SKM-1 (cell line): ENCODE measurements around the gene AP2A2.

Experiments
- DNase-seq: peaks from one replicate; lab custom pipeline; 2025; ENCODE audit not compliant: unreplicated experiment; lab: John Stamatoyannopoulos, UW

The AP2A2 gene

DNA sequence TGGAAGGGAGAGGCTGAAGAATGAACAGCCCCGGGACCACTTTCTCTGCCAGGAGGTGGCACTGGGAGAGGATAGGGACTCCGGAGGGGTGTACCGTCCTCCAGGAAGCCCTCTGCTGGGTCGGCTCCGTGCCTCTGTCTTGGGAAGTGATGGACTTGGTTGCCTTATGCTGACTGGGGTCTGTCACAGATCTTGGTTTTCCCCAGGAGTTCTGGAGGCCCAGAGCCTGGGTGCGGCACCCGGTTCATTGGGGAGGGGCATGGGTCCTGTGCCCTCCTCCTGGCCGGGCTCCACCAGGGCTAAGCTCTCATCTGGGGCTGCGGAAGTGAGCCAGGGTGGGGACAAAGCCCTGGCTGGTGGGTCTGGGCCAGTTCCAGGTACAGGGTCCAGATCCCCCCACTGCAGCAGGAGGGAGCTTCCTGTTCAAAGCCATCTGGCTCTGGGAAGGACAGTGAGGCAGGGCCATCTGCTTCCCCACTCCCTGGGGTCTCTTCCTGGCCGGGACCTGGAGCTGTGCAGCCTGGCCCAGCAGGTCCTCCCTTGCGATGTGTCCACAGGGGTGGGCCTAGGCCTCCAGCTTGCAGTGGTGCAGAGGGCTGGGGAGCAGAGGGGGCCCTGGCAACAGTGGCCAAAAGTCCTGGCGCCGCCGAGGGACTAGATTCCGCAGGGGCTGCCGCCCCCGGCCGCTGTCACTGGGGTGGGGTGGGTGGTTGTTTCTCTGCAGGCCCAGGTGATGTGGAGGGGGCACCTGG is 1.1 kb upstream of the AP2A2 start:
- no peak for DNase-seq

DNA sequence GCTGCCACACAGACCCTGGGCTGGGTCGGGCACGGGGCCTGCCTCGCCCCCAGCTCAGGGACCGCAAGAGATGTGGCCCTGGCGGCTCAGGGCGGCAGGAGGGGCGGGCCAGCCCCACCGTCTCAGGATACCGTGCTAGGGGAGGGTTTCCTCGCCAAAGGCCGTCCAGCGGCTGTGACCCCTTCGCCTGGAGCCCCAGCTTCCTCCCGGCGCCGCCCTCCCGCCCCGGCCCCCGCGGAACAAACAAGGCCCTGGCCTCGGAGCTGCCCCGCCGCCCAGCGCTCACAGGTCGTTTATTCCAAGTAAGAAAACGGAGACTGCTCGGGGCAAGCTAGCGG is 543 bp upstream of the AP2A2 start:
- no peak for DNase-seq

DNA sequence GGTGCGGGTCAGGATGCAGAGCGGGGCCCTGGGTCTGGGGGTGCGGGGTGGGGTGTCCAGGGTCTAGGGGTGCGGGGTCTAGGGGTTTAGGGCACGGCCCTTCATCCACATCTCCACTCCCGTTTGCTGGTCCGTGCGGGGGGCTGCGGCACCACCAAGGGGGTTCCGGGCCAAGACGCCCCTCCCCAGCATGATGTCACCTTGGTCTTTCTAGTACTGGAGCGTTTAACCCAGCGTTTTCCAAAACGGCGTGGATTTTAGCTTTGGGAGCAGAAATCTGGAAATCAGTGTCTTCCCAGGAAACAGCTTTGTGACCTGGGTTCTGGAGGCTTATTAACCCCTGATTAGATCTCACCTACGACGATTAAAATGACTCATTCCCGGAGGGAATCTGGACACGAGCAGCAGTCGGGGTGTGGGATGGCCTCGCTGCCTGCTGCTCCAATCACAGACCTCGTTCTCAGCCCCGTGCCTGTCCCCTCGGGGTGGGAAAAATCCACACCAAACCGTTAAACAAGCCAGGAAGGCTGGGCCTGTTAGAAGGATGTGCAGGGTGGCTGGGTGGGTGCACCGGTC is 759 bp downstream of the AP2A2 start:
- no peak for DNase-seq

- DNase-seq, result no peak
Measured at GRCh38 chr11:927871-928270, 2.2 kb downstream of the AP2A2 start.

GRCh38 chr11:928786-929185 is 3.1 kb downstream of the AP2A2 start:
- DNase-seq, result no peak

- DNase-seq, result no peak
Measured at GRCh38 chr11:929405-929804, 3.7 kb downstream of the AP2A2 start.

- DNase-seq, result no peak
Measured at GRCh38 chr11:931385-931784, 5.7 kb downstream of the AP2A2 start.

DNA sequence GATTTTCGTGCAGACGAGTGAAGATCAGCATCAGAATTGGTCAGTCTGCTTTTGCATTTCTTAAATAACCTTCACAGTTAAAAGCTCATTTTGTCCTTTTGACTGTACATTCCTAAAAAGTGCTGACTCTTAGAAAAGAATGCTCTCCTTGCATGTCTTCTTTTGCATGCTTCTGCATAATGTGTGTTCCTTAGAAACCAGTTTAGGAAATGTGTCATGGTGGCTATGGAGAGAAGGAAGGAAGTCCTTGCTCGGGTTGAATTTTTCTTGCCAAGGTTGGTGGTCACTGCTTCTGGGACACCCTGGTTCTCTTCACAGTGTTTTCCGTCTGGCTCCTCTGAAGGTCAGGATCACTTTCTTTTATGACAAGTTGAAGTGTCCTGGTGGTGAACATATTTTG is 6.8 kb downstream of the AP2A2 start:
- no peak for DNase-seq

DNA sequence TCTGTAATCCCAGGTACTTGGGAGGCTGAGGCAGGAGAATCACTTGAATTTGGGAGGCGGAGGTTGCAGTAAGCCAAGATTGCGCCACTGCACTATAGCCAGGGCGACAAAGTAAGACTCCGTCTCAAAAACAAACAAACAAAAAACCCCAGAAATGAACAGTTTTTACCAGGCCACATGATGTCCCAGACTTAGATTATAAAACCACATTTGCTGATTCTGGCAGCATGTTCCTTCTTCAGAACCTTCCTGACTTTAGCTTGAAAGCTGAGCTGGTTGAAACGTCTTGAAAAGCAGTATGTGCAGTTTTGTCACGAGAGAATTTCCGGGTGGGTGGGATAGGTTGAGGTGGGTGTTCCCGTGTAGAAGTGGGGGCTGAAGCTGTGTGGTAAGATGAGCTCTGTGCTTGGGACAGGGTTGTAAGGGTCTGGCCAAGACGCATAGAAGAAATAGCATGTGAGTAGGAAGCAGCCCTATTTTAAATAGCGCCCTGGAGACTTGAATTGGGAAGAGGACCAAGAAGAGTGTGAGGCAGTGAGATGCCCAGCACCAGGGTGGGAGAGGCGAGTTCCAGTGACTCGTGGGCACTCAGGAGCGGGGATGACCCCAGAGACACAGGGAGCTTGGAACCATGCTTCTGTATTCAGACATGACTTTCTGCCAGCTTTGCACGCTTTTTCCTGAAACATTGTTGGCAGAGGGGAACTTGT is 7.6 kb downstream of the AP2A2 start:
- DNase-seq, result no peak

- DNase-seq, result no peak
Measured at GRCh38 chr11:933936-934335, 8.3 kb downstream of the AP2A2 start.

DNA sequence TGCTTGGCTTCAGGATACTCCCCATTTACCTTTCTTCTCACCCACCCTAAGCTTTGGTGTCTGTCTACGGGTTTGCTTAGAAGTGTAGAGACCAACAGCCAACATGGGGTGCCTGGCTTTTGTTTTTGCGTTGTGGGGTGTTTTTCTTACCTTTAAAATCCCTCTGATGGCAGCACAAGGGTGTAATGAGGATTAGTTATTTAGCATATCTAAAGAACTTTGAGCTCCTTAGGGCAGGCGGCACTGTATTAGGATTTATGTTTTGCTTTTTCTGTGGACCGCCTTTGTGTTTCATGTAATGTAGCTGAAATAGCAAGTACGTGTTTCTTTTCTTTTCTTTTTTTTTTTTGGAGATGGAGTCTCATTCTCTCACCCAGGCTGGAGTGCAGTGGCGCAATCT is 8.9 kb downstream of the AP2A2 start:
- DNase-seq, result no peak

GRCh38 chr11:936199-936598 is 10.5 kb downstream of the AP2A2 start:
- DNase-seq, result no peak

GRCh38 chr11:937841-938261 is 12.2 kb downstream of the AP2A2 start:
- DNase-seq, result no peak

GRCh38 chr11:940496-941135 is 14.9 kb downstream of the AP2A2 start:
- DNase-seq, result no peak

DNA sequence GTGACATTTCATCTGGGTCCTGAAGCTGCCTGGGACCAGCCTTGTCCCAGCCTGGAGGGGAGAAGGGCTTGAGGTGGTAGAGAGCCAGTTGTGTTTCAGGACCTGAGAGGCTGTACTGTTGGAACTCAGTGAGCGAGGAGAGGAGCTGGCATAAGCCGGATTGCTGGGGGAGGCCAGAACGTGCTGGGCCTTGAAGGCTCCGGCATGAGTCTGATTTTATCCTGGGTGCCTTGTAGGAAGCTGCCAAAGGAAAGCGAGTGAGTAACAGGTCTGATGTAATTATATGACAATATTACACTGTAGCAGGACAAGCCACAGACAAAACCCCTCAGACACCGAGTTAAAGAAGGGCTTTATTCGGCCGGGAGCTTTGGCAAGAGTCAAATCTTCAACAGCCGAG is 17.2 kb downstream of the AP2A2 start:
- no peak for DNase-seq

GRCh38 chr11:944711-945470 is 19.2 kb downstream of the AP2A2 start:
- no peak for DNase-seq

- DNase-seq, result no peak
Measured at GRCh38 chr11:945986-946385, 20.3 kb downstream of the AP2A2 start.

- no peak for DNase-seq
Measured at GRCh38 chr11:947744-948143, 22.1 kb downstream of the AP2A2 start.

GRCh38 chr11:951507-951906 is 25.8 kb downstream of the AP2A2 start:
- DNase-seq, result no peak

GRCh38 chr11:952406-953385 is 27.0 kb downstream of the AP2A2 start:
- DNase-seq, result no peak
